GM10266 (cell line): ENCODE results near the gene CBY1.

ENCODE experiments used
- DNase-seq: peaks from one replicate; pipeline ENCODE4 v3.0.0; 2012; ENCODE audit errors: extremely low spot score
- CTCF ChIP-seq: IDR thresholded peaks from 2 replicates; pipeline ENCODE4 v1.5.1; 2012; ENCODE audit warnings: mild to moderate bottlenecking, low read depth; ENCODE audit not compliant: control insufficient read depth, insufficient read depth; ENCODE audit errors: missing control alignments

The CBY1 gene

DNA sequence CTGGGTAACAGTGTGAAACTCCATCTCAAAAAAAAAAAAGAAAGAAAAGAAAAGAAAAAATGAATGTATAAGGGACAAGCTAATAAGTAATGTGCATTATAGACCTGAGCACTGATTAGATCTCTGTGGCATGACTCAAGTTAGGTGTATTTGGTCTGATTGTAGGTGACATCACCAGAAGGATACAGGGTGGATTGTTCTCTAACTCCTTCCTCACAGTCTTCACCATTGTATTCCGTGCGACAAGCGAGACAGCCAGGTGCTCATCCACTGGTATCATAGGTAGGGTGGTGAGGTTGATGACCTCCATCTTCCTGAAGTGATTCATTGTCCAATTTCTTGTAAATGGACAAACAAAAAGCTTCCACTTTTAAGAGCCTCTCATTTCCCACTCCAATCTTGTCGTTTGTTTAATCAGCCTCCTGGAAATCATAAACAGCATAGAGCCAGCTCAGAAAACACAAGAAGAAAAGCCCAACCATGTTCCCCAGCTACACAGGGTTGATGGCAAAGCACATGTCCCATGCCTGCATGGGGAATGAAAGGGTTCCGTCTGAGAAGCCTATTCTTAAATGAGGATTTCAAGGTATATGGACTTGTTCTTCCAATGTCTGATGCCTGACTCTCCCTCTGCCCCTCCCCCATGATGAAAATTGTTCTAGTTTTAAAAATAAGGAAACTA is 6.5 kb upstream of the CBY1 start:
- TF ChIP-seq CTCF: no peak
- no peak for DNase-seq

DNA sequence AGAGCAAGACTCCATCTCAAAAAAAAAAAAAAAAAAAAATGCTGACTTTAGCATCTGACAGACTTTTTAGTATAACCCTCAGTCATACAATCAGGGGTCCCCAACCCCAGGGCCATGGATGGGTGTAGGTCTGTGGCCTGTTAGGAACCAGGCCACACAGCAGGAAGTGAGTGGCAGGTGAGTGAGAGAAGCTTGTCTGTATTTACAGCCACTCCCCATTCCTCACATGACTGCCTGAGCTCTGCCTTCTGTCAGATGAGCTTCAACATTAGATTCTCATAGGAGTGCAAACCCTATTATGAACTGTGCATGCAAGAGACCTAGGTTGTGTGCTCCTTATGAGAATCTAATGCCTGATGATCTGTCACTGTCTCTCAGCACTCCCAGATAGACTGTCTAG is 3.6 kb upstream of the CBY1 start:
- DNase-seq: no peak
- TF ChIP-seq CTCF: no peak

DNA sequence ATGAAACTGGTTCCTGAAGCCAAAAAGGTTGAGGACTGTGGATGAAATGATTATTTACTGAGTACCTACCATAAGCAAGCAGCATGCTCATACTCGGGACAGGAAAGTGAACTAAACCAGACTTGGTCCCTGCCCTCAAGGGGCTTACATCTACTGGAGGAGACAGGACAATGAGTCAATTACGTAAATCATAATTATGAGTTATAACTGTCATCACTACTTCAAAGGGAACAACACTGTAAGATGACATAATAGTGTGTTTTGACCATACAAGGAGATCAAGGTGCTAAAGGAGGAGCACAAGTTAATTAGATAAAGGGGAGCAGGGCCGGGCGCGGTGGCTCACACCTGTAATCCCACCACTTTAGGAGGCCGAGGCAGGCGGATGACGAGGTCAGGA is 2.7 kb upstream of the CBY1 start:
- no peak for DNase-seq

DNA sequence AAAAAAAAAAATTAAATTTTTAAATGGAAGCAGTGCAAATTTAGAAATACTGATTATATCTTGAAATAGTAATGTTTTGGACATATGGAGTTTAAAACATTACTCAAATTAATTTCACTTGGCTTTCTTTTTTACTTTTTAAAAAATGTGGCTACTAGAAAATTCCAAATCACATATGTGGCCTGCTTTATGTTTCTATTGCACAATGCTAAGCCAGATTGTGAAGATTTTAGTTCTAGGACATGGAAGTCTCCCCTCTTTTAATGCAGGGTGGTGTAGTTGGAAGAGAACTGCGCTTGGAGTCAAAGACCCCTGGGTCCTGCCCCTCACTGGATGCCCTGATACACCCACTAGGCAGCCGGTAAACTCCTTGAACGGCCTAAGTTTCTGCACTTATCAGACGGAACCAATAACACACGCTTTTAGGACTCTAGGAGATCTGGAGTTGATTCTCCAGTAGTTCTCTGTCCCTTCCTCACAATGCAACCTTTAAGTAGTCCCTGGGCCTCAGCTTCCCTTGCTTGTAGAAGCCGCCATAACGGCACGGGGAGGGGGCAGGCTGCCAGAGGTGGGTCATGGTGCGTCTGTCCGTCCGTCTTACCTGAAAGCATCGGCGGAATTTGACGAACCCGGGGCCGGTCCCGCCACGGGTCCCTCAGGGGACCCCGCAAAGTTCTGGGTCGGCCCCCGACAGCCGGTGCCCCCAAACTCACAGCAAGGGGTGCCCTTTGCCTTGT is 751 bp upstream of the CBY1 start:
- no peak for TF ChIP-seq CTCF
- DNase-seq: no peak

More for the DNA sequence above, 2.7 kb upstream of the CBY1 start:
- no peak for TF ChIP-seq CTCF

DNA sequence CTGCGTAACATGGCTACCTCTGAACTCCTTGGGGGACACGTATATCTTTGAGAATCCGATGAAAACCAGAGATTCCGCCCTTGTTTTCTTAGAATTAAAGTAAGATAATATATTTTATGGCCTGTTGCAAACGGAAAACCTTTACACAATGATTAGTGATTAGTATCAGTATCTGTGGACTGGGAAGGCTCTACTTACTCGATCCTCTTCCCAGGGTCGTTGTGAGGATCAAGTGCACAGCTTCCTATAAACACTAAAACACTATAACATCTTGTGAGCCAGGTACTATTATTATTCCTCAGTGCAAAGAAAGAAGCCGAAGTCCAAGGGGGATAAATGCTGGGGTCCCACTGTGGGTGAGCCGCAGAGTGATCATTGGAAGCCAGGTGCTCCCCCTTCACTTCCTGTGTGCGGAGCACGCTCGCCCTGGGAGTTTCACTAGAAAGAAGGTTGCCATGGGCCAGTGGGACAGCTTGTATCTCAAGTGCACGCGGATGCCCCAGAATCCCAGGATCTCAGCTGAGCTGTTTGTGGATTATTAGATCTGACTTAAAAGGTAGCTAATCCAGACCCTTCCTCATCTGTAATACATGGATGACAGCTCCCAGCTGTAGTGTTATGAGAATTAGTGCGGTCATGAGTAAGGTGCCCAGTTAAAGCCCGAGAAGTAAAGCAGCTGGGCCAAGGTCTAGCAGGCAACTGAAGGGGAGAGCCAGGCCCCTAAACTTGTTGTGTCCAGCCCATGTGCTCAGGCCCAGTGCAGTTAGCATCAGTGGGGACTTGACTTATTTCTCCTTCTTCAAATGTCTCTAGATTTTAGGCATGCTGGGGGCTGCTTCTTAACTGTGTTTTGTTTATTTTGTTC is 839 bp downstream of the CBY1 start:
- TF ChIP-seq CTCF: no peak
- DNase-seq: peak; percentile 47

GRCh38 chr22:38674888-38675287 is 18.4 kb downstream of the CBY1 start:
- no peak for DNase-seq
- no peak for TF ChIP-seq CTCF
